Stimulated activated CD4-positive, alpha-beta T cell treated with anti-CD3 and anti-CD28 coated beads, TNF-alpha, amount 100 ng/mL, for 24 hours (primary cell): Measurements from ENCODE around the gene SETD9.

Experiments used
- DNase-seq, 3 experiments: peaks; one replicate each; pipeline ENCODE4 v3.0.0-alpha.2; 2020; ENCODE audit warnings: low read depth in 3 of 3

SETD9 gene

GRCh38 chr5:56938858-56939257 lies 29.5 kb downstream of the SETD9 start:
- DNase-seq: no peak

DNA sequence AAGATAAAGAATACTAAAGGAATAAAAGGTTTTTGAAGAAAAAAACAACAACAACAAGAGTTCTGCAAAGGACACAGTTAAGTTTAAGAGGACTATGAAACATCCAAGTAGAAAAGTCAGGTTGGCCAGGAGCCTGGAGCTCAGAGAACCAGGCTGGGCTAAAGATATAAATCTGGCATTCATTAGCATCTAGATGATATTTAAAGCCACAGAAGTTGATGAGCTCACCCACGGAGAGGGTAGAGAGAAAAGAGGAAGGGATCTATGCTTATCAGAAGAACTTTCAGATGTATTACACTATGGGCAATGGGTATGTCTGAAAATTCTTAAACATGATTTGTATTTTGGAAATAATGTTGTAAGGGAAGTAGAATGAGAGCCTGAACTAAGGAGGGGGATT lies 32.6 kb downstream of the SETD9 start:
- no peak for DNase-seq

GRCh38 chr5:56947052-56947451 lies 37.7 kb downstream of the SETD9 start:
- no peak for DNase-seq

DNA sequence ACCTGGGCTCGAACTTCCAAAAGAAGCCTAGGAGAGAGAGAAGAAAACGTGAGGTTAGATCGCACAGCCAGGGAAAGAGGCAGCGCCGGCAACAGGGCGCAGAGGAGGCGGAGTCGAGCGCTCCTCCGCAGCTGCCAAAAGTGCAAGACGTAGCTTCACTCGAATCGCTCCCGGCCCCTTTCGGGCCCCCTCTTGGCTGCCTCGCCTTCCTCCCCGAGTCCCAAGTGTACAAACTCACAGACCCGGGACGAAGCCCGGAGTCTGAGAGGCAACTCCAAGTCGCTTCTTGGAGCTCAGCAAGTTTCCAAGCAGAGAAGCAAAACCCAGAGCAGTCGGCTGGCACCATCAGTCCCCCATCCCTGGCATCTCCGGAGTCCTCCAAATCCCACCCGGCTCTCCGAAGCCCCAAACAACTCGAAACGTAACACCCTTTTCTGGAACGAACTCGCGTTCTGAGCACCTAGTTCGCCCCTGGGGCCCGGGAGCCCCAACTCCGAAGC lies 41.3 kb downstream of the SETD9 start:
- peak in 2 of 3 experiments; percentile 22 to 58 for DNase-seq

DNA sequence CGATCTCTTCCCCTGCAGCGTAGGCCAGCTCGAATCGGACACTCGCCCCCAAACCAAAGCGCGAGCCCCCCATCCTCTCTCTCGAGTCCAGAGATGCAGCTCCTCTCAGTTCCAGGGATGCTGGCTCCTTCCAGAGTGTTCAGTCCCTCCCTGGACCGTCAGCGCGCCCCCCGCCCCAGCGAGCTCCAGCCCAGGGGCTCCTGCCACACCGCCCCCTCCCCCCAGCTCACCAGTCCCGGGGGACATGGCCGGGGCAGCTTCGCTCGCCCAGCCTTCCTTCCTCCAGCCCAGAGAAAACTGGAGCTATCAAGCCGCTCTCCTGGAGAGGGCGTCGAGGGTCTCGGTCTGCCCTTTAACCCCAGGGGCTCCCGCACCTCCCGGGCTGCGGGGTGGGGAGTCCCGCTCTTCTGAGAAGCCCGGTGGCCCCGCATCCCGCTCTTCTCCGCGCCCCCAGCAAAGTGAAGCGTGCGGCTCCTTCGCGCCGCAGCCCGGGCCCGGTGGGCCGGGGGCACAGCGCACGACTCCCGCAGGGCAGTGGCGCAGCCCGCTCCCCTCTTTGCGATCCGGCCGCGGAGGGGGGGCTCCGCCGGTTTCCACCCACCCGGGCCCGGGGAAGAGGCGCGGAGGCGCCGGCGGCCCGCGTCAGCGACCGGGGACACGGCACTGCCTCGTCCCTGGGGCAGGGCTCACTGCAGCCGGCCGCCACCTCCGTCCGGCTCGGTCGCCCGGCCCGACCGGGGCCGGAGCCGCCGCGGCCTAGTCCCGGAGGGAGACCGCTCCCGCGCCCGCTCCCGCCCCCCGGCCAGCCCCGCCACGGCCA lies 41.9 kb downstream of the SETD9 start:
- peak in 2 of 3 experiments; percentile 2 to 14 for DNase-seq

GRCh38 chr5:56951946-56952691 lies 42.7 kb downstream of the SETD9 start, which contains the start of gene MIER3:
MIER3 (minus strand) TSS chr5:56952123; CDS start chr5:56952102, 21 bp downstream.
- peak; percentile 63 to 77 (median 68) for DNase-seq

DNA sequence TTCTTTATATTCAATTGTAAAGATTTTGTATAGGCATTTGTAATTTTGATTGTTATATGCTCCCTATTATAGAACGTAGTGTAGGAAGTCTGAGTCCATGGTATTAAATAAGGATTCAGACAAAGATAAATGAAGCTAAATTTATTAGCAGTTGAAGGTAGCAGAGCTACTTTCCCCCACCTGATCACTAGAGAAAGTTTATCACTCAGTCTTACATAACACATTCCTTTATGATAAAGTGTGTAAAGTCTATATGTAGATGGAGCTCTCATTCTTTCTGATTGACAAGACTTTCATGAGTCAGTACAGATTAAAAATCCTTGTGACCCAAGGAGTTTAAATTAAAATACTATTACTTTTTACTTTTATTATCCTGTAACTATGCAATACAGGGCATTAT lies 44.9 kb downstream of the SETD9 start:
- DNase-seq: no peak

DNA sequence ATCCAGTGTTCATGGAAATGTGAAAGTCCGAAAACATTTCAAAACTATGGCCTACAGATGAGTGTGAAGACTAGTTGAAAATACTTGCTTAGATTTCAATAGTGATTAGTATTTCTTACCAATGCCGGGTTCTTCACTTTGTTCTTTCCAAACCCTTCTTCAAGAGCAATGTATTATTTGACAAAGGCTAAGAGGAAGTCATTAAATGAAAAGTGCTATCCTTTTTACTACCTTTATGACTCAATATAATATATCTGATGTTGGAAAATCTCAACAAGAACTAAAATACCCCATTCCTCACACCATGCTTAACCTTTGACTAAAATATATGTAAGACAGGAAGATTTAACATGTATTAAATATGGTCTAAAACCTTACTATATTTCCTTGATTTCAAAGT lies 49.2 kb downstream of the SETD9 start:
- DNase-seq: no peak

DNA sequence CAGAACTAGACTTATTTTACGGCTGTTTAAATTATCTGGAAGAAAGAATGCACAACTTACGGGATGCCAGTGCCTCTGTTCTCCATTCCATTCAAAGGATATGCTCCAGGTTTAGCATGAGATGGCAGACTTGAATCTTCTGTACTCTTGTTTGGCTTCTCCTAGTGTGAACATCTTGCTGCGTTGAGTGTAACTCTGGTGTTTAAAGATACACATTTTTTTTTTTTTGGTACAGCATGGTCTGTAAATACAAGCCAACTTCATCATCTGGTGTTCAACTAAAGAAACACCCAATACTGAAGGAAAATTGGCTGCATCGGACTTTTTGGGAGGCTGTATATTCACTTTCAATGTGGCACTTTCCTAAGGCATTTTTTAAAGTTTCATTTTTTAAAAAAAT lies 49.9 kb downstream of the SETD9 start:
- DNase-seq: no peak

GRCh38 chr5:56961746-56962145 lies 52.4 kb downstream of the SETD9 start:
- no peak for DNase-seq

- DNase-seq: no peak
Observed at GRCh38 chr5:56962286-56962685, 52.9 kb downstream of the SETD9 start.

GRCh38 chr5:56963246-56963645 lies 53.9 kb downstream of the SETD9 start:
- DNase-seq: no peak

- no peak for DNase-seq
Observed at GRCh38 chr5:56964173-56964572, 54.8 kb downstream of the SETD9 start.
